ENCODE data around the gene ERBB4.

GRCh38 chr2:212249451-212249850 is 289.2 kb downstream of the ERBB4 start:
- TF ChIP-seq CTCF (IDR thresholded peaks at IDR 0.05; ENCODE audit: low read depth, low read length, poor library complexity, severe bottlenecking) (peak; percentile 31), EZH2phosphoT487 (IDR thresholded peaks at IDR 0.05; ENCODE audit: borderline replicate concordance, low read length) (no peak)

Measured in DOHH2 (cell line).